HG03064 (cell line): ENCODE data around the gene BTN2A1.

Experiments
- ATAC-seq: cut with Tn5 transposase; IDR thresholded peaks from one replicate; pipeline ENCODE4 v1.9.1; 2021; ENCODE audit warnings: low read depth; ENCODE audit not compliant: unreplicated experiment

The BTN2A1 gene

DNA sequence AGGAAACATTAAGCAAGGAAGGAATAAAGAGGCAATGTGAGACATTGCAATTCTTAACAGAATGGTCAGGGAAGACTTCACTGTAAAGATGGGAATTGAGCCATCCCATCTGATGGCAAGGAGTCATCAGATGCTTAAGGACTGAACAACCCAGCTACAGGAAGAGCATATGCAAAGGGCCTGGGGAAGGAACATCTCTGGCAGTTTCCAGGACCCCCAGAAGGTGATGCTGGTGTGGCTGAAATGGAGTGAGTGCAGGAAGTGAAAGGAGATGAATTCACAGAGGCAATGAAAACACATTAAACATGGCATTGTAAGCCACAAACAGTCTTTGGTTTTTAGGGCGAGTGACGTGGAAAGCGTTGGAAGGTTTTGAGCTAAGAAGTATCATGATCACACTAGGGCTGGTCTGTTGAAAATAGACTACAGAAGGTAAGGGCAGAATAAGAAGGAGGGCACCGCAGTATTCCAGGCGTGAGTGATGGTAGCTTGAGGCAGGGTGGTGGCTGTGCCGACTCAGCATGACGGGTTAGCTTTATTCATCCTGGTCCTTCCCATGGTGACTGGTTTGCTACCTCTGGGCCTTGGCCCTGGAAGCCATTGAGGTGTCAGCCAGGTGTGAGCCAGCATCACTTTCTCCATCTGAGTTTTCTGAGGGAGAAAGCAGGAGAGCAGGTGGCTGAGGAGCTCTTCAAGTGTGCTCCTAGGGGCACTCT, 6.8 kb downstream of the BTN2A1 start:
- no peak for ATAC-seq

- no peak for ATAC-seq
Measured at GRCh38 chr6:26465776-26466175, 8.0 kb downstream of the BTN2A1 start.

DNA sequence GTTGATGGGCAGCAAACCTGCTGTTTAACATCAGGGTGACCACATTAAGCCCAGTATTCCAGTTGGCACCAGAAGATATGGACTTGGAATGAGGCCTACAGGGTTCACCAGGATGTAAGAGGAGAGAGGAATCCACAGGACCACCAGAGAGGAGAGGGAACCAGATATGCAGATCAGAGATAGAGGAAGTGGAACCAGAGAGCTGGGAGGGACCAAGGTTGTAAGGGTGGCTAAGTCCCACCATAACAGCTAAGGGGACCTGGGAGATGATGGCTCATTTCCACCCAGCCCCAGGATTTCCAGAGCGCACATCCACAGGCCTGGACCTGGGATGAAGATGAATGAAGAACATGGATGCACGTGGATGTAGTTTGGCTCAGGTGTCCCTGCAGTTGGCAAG, 11.1 kb downstream of the BTN2A1 start:
- no peak for ATAC-seq

GRCh38 chr6:26470643-26471042, 12.9 kb downstream of the BTN2A1 start:
- ATAC-seq = no peak

DNA sequence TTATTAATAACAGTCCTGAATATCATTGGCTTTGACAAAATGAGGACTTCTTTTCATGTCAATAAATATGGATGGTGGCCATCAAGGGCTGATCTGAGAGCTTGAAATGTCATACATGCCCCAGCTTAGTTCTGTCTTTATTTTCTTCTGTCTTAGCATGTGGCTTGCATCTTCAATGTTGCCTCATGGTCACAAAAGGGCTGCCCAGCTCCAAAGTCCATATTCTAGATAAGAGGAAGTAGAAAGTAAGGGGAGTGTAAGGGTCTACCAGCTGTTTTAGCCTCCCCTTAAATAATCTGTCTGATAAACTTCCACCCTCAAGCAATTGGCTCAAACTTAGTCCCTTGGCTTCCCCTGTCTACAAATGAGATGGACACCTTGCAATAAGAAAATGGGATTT, 14.2 kb downstream of the BTN2A1 start:
- no peak for ATAC-seq

DNA sequence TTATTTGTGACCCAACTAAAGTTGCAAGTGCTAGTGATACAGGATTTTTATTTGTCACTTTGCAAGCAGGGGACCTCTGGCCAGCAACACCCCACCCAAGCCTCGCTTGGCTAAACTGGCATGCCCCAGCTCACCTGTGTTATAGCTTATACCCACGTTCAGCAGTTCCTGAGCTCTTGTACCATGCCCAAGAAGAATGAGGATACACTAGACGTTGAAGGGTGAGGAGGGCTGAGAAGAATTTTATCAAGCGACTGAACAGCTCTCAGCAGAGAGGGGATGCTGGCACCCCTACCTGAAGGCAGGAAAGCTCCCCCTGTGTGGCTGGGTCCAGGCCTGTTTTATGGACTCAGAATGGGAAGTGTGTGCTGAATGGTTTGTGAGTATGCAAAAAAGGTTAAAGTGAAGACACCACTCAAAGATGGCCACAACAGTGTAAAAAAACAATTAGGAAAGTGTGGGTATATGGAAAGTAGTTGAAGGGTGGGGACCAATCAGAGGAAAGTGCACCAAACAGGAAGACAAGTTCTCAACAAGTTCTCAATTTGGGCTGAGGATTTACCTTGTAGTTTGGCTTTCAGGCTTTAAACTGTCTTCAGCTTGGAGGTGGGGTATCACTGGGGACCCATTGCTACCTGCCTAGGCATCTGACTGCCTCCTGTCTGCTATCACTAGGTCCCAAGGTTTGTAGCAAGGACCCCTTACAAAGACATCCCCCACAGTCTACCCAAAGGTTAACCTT, 15.0 kb downstream of the BTN2A1 start:
- no peak for ATAC-seq

- no peak for ATAC-seq
Measured at GRCh38 chr6:26473429-26473757, 15.6 kb downstream of the BTN2A1 start.

- peak; percentile 91 for ATAC-seq
Measured at GRCh38 chr6:26473758-26474438, 16.1 kb downstream of the BTN2A1 start.

DNA sequence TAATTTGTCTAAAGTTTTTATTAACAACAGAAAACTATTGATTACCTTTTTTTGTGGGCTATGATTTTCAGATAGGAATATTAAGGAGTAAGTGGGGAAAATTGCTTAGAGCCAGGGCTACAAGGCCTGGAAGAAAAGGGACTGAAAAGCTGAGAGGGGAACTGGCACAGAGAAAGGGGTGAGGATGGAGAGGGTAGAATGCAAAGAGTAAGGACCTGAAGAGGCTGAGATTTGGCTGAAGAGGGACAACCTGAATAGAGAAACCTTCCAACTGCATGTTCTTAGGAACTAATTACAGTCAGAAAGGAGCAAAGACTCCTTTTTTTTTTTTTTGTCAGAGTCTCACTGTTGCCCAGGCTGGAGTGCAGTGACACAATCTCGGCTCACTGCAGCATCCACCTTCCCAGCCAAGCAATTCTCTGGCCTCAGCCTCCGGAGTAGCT, 16.7 kb downstream of the BTN2A1 start:
- ATAC-seq = no peak

DNA sequence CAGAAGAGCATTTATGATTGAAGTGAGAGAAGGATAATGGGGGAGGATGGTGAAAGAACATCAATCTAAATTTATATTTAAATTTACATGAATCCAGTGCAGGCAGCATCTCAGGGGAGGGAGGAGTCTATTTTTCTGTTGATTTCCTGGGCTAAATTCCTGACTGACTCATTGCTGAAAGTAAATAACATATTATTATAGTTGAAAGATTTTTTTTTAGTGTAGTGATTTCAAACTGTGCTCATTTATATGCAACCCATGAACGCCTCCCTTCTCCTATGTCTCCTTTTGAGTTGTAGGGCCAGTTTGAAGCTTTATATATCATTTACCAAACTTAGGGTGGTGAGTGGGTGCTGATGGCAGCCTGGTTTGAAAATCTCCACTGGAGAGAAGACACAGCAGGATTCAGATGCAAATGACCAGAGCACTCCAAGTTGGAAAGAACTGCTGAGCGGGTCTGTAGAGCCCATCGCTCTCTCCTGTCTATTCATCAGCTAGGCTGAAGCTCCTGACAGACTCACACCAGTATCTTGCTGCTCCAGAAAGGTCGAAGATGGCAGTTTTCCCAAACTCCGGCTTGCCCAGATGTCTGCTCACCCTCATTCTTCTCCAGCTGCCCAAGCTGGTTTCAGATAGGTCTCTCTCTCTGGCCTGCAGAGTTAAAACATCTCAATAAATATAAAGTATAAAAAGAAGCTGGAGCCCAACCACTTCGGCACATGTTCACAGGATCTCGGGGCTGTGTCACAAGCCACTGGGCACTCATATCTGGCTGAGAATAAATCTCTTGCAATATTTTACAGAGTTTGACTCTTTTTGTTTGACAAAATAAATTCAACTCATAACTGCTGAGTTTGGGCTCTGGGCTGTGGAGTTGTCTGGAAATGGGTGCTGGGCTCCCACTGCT, 18.3 kb downstream of the BTN2A1 start:
- no peak for ATAC-seq

GRCh38 chr6:26476896-26477295, 19.1 kb downstream of the BTN2A1 start:
- ATAC-seq = no peak

GRCh38 chr6:26477426-26477825, 19.7 kb downstream of the BTN2A1 start:
- no peak for ATAC-seq

DNA sequence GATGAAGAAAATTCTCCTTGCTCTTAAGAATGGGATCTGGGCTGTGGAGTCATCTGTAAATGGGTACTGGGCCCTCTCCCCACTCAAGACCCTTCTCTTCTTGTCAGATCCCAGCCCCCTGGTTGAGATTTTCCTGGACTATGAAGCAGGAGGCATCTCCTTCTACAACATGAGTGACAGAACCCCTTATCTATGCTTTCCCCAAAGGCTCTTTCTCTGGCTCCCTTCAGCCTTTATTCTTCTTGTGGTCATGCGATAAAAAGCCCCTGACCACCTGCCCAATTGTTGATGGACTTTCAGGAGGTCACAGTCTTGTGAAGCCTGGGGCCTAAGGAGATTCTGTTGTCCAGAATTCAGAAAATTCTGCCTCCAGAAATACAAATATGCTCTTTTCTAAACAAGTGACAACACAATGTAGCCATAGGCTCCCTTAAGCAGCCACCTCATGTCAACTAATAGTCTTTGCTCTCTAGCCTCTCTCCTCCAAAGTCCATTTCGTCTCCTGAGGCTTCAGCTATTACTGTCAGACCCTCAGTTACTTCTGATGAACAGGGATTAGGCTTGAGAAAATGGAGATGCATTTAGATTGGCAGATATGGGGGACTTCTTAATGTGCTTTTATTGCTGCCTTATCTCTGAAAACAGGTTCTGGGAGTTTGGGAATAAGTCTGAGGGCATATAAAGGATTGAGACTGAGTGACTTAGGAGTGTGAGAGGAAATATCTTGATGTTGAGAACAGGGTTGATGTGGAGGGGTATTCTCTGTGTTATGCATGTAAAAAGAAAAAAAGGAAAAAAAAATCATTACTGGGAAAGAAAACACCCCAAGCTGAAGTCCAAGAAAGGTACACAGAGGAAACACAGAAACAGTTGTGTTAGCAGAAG, 20.6 kb downstream of the BTN2A1 start:
- no peak for ATAC-seq

DNA sequence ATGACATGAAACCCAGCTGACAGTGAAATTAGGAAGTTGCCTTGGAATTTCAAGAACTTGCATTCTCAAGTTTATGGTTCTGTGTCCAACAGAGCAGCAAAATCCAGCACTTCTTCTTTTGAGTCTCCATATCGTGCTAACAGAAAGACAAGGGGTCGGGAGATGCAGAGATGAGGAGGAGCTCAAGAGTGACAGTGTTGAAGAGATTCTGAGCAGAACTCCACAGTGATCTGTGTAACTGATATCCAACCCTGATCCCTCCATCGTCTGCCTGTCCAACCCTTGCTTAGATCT, 21.2 kb downstream of the BTN2A1 start:
- ATAC-seq = no peak

DNA sequence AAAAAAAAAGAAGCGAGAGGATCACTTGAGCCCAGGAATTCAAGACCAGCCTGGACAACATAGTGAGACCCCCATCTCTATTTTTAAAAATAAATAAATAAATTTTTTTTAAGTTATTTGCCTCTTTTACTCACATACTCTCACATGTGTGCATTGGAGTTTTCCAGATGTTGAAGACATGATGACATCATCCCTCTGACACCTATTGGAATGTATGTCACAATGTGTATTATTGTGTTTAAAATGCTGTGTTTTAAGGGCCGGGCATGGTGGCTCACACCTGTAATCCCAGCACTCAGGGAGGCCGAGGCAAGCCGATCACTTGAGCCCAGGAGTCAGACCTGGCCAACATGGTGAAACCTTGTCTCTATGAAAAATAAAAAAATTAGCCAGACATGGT, 24.6 kb downstream of the BTN2A1 start:
- ATAC-seq = no peak

DNA sequence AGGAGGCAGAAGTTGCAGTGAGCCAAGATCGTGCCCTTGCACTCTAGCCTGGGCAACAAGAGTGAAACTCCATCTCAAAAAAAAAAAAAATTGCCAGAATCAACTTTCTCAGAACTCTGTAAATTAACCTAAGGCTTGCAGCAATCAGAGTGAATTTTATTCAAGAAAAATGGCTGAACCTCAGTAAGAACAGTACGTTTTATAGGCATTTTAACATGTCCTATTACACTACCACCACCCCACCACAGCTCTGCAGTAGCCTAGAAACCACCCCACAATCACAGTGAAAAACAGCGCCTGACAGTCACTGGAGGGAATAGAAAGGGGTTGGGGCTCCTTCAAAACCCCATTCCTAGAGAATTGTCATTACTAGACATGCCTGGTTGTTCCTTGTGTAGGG, 26.0 kb downstream of the BTN2A1 start:
- ATAC-seq = no peak

- no peak for ATAC-seq
Measured at GRCh38 chr6:26484161-26484560, 26.4 kb downstream of the BTN2A1 start.

DNA sequence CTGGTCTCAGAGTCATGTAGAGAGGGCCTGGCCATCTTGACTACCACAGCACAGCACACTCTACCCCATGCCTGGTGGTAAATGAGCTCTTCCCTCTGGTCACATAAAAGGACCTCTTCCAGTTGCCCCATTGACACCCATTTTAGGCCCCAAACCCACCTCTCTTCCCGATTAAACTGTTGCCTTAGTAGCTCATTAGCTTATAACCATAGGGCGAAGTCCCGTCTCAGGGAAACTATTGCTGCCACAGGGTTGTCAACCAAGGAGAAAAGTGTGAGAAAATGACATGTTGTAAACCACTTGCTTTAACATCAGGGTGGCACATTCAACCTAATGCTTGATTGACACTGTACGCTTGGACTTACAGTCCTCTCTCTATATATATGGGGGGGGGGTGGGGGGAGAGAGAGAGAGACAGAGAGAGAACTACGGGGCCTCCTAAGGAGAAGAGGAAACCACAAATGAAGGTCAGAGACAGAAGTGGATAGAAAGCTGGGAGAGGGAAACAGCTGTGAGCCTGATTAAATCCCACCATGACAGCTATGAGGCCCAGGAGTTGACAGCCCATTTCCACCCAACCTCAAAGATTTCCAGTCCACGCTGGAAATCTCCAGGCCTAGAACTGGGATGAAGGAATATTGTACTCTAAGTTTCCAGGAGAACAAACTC, 27.5 kb downstream of the BTN2A1 start:
- no peak for ATAC-seq

- ATAC-seq = no peak
Measured at GRCh38 chr6:26486358-26486757, 28.6 kb downstream of the BTN2A1 start.
